NCI-H345 treated with DMSO at 0.1 percent for 48 hours (cell line): ENCODE results near the gene CCNO.
A peak's percentile ranks its signal among the peaks of the same experiment; 100 is the strongest.

ENCODE experiments used
- DNase-seq: peaks from one replicate; lab custom pipeline; 2025; ENCODE audit not compliant: unreplicated experiment; lab: John Stamatoyannopoulos, UW

Gene CCNO

DNA sequence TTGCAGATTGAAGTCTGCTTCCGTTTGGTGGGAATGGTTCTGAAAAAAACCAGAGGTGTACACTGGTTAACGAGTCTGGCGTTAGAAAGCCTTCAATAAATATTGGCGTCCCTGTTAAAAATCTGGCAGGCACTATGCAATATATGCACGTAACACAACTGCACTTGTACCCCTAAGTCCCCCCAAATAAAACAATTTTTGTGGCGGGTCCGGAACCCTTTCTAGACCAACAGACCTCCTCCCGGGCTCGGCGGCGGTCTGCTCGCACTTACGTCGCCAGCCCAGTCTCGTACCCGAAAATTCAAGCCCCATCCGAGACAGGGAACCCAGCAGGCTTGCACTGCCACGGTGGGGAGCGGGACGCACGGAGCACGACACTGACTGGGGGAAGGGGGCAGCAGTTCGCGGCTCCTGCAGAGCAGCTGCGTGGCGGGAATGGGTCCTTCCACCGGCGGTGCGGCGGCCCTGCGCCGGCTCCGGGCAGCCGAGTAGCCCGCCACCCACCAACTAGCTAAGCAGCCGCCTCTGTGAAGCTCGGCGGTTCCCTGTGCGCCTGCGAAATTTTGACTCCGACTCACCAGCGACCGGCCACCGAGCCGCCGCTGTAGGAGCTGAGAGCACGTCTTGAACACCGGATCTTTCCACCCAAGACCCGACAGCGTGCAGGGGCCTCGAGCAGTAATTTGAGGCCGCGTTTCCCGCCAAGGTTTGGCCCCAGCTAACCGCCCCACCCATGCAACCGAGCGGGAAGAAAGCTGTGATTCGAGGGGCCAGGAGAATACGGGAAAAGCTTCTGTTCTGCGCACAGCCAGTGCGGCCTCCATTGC, 10.2 kb downstream of the CCNO start:
- no peak for DNase-seq

DNA sequence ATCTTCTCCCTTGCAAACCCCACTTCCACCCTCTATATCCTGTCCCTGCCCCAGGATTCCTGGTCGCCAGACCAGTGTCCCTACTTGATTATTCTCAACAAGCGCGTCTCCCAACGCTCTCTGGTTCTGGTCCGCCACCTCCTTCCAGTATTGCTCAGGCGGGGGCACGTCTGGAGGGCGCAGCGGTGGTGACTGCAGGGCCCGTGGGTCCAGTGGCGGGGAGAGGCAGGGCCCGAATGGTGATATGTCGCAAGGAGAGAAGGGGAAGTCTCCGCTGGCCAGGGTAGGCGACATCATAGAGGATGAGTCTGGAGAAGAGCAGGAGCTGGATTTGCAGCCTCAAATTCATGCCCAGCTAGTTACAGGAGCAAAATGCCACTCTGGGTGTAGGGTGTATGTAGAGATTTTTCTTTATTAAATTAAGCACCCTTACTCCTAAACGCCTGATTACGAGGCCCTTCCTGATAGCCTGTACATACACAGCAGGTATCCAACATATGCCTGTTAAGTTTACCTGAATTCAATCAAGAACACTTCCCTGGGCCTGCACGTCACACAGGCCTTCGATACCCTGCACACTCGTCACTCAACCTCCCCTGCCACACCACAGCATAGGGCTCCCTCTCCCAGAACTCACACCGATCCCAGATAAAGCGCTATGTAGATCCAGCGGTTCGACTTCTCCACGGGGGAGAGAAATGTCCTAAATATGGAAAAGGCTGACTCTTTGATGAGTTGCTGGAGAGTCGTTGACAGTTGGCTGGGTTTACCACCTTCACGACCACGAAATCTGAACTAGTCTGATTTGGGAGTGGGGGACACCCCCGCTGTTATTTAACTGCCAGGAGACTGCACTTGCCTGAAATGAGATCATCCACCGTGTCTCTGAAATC, 11.1 kb downstream of the CCNO start:
- DNase-seq, result no peak

DNA sequence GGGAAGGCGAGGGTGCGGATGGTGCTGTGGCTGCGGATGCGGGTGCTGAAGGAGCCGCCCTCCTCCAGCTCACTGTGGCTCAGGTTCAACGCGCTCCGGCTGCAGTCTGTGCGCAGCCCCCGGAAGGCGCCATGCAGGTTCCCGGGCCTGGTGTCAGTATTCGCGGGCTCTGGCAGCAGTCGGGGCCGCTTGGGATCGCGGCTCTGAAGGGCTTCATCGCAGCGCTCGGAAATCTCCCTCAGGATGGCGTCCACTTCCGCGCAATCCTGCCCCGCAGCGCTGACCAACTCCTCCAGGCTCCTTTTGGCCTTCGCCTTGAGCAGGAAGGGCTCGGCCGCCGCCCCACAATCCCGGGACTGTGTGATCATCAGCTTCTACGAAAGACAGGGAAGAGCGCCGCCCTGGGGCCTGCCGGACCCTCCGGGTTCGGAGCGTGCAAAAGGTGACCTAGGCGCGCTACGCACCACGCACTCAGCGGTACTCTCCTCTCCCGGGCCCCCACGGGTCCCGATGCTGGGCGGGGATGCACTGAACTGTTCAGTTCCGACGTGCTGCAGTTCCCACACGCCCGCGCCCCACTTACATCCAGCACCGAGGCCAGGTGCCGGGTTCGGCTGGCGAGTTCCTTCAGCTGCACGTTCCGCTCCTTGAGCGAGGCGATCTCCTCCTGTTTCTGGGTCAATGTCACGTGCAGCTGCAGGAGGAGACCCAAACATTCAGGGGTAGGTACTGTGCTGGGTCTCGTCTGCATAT, 12.8 kb downstream of the CCNO start:
- no peak for DNase-seq

DNA sequence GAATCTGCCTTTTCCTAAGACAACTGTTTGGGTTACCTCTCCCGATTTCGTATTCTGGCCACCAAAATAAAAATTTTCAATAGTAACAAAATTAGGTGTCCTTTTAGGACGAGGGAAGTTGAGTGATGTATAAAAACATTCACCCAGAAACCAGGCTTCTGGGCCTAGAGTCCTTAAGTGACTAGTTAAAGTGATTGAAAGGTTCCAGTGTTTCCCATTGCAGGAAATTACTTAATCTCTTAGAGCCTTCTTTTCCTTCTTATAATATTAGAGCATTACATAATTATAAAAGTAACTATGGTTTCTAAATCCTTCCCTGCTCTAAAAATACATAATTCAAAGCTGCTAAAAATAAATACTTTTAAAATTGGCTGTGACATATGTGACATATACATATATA, 13.6 kb downstream of the CCNO start:
- DNase-seq, result no peak

DNA sequence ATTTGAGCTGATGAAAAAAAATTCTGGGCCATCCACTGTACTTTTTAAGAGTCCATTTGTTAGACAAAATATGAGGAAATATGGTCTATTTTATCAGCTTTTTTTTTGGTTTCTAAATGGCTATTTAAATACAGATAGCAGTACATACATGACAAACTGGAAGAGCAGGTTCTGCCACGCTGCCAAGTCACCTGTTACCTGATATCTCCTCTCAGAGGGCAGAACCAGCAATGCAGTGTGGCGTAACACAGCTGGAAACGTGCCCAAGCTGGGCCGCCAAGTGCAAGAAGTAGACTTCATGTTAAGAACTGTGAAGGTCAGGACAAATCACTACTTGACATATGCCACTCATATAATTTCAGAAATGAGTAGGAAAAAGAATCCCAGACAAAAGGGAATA, 14.4 kb downstream of the CCNO start:
- peak; percentile 88 for DNase-seq

DNA sequence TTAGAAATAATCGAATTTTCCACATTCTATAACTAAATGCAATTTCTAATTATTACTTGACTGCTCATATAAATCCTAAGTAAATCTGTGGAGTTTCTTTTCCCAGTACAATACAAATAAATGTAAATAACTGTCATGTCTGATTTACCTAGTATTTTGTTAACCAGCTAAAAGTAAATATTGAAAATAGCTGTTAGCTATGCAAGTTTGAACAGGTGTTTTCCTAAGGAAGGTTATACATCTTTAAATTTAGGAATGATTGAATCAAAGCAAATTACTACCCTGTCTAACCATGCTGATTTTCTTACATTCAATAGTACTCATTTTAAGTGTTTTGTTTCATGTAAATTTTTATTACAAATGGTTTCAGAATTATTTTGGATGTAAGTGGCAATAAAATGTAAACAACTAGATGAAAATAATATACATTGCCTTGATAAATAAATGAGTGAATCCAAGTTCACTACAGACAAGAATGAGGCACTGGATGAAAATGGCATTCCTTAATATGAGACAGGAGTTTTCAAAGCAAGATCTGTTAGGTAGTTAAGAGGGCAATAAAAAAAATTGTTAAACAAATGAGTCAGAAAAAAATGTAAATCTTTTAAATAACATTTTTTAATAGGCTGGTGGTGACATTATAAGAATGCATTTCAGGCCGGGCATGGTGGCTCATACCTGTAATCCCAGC, 22.1 kb downstream of the CCNO start:
- DNase-seq, result no peak

DNA sequence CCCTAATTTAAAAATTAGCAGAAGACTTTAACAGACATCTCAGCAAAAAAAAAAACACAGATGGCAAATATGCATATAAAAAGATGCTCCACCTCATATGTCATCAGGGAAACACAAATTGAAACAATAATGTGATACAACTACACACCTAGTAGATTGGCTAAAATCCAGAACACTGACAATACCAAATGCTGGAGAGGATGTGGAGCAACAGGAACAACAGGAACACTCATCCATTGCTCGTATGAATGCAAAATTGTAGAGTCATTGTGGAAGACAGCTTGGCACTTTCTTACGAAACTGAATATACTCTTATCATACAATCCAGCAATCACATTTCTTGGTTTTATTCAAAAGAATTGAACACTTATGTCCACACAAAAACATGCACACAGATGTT, 28.4 kb downstream of the CCNO start:
- DNase-seq, result no peak

DNA sequence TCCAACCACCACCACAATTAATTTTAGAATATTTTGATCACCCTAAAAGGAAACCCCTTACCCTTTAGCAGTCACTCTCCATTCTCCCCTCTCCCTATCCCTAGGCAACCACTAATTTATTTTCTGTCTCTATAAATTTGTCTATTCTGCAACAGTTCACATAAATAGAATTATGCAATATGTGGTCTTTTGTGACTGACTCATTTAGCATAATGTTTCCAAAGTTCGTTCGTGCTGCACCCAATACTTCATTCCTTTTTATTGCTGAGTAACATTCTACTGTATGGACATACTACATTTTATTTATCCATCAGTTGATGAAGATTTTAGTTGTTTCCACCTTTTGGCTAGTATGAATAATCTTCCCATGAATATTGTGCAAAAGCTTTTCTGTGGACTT, 42.2 kb downstream of the CCNO start:
- no peak for DNase-seq

DNA sequence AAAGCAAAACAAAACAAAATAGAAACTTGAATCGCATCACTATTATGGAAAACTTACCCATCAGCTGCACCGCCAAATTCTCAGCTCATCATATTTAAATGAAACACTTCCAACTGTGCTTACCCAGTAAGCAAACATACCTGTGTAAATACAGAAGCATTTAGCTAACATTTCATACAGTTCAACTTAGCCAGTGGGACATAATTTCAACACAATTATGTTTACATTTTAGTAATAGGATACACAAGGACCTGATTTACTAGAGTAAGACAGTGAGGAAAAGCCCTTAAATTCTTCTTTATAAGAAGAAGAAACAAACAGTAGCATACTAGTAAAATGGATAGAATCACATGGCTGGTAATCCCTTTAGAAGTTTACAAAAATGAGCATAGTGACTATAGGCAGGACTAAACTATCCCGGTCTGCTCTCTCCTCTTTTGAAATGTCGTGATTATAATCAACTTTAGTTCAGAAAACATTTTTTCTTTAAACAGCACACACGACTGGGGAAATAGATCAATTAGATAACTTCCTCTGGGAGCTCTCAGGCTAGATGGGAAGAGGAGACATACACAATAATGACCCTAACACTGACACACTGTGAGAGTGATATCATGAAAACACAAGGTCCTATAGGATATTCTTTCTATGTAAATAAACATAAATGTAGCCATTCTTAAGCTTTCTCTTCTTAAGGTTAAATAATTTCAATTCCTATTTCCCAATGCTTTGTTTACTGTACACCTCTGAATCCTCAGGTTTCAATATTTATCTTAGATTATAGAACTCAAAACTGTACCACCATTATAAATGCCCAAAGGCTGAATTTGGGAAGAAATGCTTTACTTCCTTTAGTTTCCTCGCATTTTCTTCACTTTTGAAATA, 44.5 kb downstream of the CCNO start:
- DNase-seq, result peak; percentile 62

DNA sequence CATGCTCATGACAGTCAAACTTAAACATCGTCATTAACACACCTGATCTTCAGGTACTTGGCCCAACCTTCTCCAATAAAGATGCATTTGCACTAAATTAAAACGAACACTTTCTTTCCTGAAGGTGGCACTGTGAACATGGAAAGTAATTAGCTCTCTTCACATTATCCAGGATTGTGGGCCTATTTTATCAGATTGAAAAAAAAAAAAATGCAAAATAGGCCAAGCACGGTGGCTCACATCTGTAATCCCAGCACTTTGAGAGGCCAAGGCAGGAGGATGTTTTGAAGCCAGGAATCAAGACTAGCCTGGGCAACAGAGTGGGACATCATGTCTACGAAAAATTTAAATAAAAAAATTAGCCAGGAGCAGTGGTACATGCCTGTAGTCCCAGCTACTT, 46.0 kb downstream of the CCNO start:
- peak; percentile 61 for DNase-seq
